Ascending aorta (tissue), 2 donors: ENCODE results near the gene NPY1R. TPM values are rescaled to one million over a fixed set of nuclear protein-coding genes. Genes with fewer than 3 reads are reported as not detected.

Experiments
- DNase-seq, 2 donors: peaks; one replicate each; pipeline ENCODE4 v3.0.0-alpha.2; 2019; ENCODE audit warnings: low spot score in 2 of 2
- H3K27ac ChIP-seq, 2 donors: fragments of 200-600 bp; sonication (generic); one replicate each; pipeline ENCODE4 v1.5.1; 2016 to 2017; ENCODE audit warnings: mild to moderate bottlenecking in 1 of 2
- H3K27me3 ChIP-seq: fragments of 200-600 bp; sonication (generic); one replicate; pipeline ENCODE4 v1.5.1; 2017
- H3K36me3 ChIP-seq, 2 donors: fragments of 200-600 bp; sonication (generic); one replicate each; pipeline ENCODE4 v1.5.1; 2016
- H3K4me1 ChIP-seq, 2 donors: fragments of 200-600 bp; sonication (generic); one replicate each; pipeline ENCODE4 v1.5.1; 2016 to 2017; ENCODE audit warnings: mild to moderate bottlenecking in 1 of 2
- H3K4me3 ChIP-seq, 2 donors: fragments of 200-600 bp; sonication (generic); one replicate each; pipeline ENCODE4 v1.5.1; 2016 to 2017; ENCODE audit warnings: mild to moderate bottlenecking in 1 of 2
- H3K9me3 ChIP-seq, 2 donors: fragments of 200-600 bp; sonication (generic); one replicate each; pipeline ENCODE4 v1.5.1; 2016
- CTCF ChIP-seq, 3 experiments: fragments of 200-600 bp in 2 of 3; fragments of 450-650 bp in 1 of 3; sonication (generic) in 2 of 3; IDR thresholded peaks; one replicate each; pipeline ENCODE4 v1.5.1; 2016 to 2019; ENCODE audit warnings: antibody characterized with exemption in 3 of 3, mild to moderate bottlenecking in 1 of 3, moderate library complexity in 1 of 3
- intact Hi-C: fragments of 100-400 bp; cut with DNase I; formaldehyde crosslinking; loops from one replicate; pipeline ENCODE4 v1.15.1; 2023
- total RNA-seq: library from RNA; depleted of rRNA; stranded (reverse); fragments of >200 nt; gene quantifications from one replicate; pipeline ENCODE4 v1.1.0, GENCODE V29; 2016

The NPY1R gene
- total RNA-seq, 1 donor from 2014 or later: 248 TPM

- no peaks in the 10 kb centered on the region for H3K27me3 ChIP-seq
- intact Hi-C loops: no loop called here
- no peak for DNase-seq
- no peak overlapping the region for H3K4me3 ChIP-seq
- H3K27ac ChIP-seq: no peak overlapping the region
- no peaks in the 10 kb centered on the region for H3K36me3 ChIP-seq
- H3K9me3 ChIP-seq: no peaks in the 10 kb centered on the region
- no peaks in the 10 kb centered on the region for H3K4me1 ChIP-seq
- no peak for TF ChIP-seq CTCF (IDR thresholded peaks at IDR 0.05)
Observed at GRCh38 chr4:163356104-163356503, 23.7 kb upstream of the NPY1R start.

- Histone ChIP-seq H3K36me3 (no peaks in the 10 kb centered on the region), H3K4me3 (no peak overlapping the region), H3K9me3 (no peaks in the 10 kb centered on the region), H3K4me1 (no peaks in the 10 kb centered on the region), H3K27ac (no peak overlapping the region), H3K27me3 (no peaks in the 10 kb centered on the region)
- intact Hi-C loops: no loop called here
- TF ChIP-seq CTCF (IDR thresholded peaks at IDR 0.05): no peak
- DNase-seq: no peak
Observed at GRCh38 chr4:163353054-163353453, 20.7 kb upstream of the NPY1R start.

GRCh38 chr4:163350672-163351071 lies 18.3 kb upstream of the NPY1R start:
- Histone ChIP-seq H3K36me3 (no peaks in the 10 kb centered on the region), H3K4me1 (no peaks in the 10 kb centered on the region), H3K4me3 (no peak overlapping the region), H3K27me3 (no peaks in the 10 kb centered on the region), H3K9me3 (no peaks in the 10 kb centered on the region), H3K27ac (no peak overlapping the region)
- intact Hi-C loops: no loop called here
- TF ChIP-seq CTCF (IDR thresholded peaks at IDR 0.05): no peak
- no peak for DNase-seq

- H3K4me1 ChIP-seq: peaks cover 0 to 3% of the 10 kb centered on the region in 2 donors
Observed at GRCh38 chr4:163344147-163345125, 12.0 kb upstream of the NPY1R start.

GRCh38 chr4:163343604-163344146 lies 11.3 kb upstream of the NPY1R start, which contains the start of gene NPY5R:
Gene NPY5R, plus strand, starts transcription at chr4:163343892. Its CDS starts 6,382 bp downstream, at chr4:163350274.
- peaks cover 0 to 3% of the 10 kb centered on the region in 2 donors for H3K4me1 ChIP-seq
- no peak for DNase-seq
- peak within 1 kb of the TSS; percentile 71 to 85 for H3K27ac ChIP-seq
- H3K9me3 ChIP-seq: no peaks in the 10 kb centered on the region
- H3K27me3 ChIP-seq: no peaks in the 10 kb centered on the region
- TF ChIP-seq CTCF (IDR thresholded peaks at IDR 0.05): no peak
- intact Hi-C loops: loop anchor here (2.0 to 10.0 kb wide), 2 partner anchors 151 to 1771 kb away; partner anchors contain the start of genes TMA16 and TMEM192
- no peaks in the 10 kb centered on the region for H3K36me3 ChIP-seq
- peak within 1 kb of the TSS; percentile 77 to 95 for H3K4me3 ChIP-seq

More at GRCh38 chr4:163344147-163345125, 12.0 kb upstream of the NPY1R start:
- peak overlapping the region; percentile 77 to 95 for H3K4me3 ChIP-seq
- H3K36me3 ChIP-seq: no peaks in the 10 kb centered on the region
- H3K27me3 ChIP-seq: no peaks in the 10 kb centered on the region
- no peak for TF ChIP-seq CTCF (IDR thresholded peaks at IDR 0.05)
- DNase-seq: no peak
- peak overlapping the region; percentile 71 to 85 for H3K27ac ChIP-seq
- H3K9me3 ChIP-seq: no peaks in the 10 kb centered on the region
- intact Hi-C loops: loop anchor here (2.0 to 10.0 kb wide), 2 partner anchors 150 to 1770 kb away; partner anchors contain the start of genes TMA16 and TMEM192
